ENCODE measurements around the gene RNF223. TPM values are rescaled to one million over a fixed set of nuclear protein-coding genes. Genes with fewer than 3 reads are reported as not detected.

The RNF223 gene
- polyA plus RNA-seq, 1 experiment: not detected

- CTCF ChIA-PET: interaction anchor here (1.1 kb wide), 1 partner anchor 17 kb away, joined by 3 read pairs; no protein-coding TSS in a partner anchor
- Histone ChIP-seq H3K27ac (ENCODE audit: low read depth, low read length) (no peak overlapping the region), H3K9me3 (ENCODE audit: control insufficient read depth, insufficient read depth, low read length) (peaks cover 3% of the 10 kb centered on the region; the same call in 1 of the 2 replicates), H3K4me3 (ENCODE audit: low read depth, low read length) (no peak overlapping the region), H3K27me3 (ENCODE audit: control insufficient read depth, insufficient read depth, low read length) (no peaks in the 10 kb centered on the region)
- TF ChIP-seq CTCF (IDR thresholded peaks at IDR 0.05; ENCODE audit: low read depth, low read length): no peak
- POLR2A ChIA-PET: no interaction called here
- DNase-seq (ENCODE audit: low read depth, low spot score): no peak
Measured at GRCh38 chr1:1041873-1042272, 32.2 kb downstream of the RNF223 start.

GRCh38 chr1:1041092-1041523, 33.0 kb downstream of the RNF223 start:
- no peak overlapping the region for H3K4me3 ChIP-seq (ENCODE audit: low read depth, low read length)
- CTCF ChIA-PET: interaction anchor here (1.1 kb wide), 1 partner anchor 18 kb away, joined by 3 read pairs; no protein-coding TSS in a partner anchor
- H3K9me3 ChIP-seq (ENCODE audit: control insufficient read depth, insufficient read depth, low read length): peaks cover 3% of the 10 kb centered on the region; the same call in 1 of the 2 replicates
- DNase-seq (ENCODE audit: low read depth, low spot score): no peak
- POLR2A ChIA-PET: interaction anchor here (0.7 to 1.6 kb wide), 3 partner anchors 10 to 22 kb away, joined by 3 to 4 read pairs (median 3); no protein-coding TSS in a partner anchor
- H3K27ac ChIP-seq (ENCODE audit: low read depth, low read length): no peak overlapping the region
- TF ChIP-seq CTCF (IDR thresholded peaks at IDR 0.05; ENCODE audit: low read depth, low read length): no peak
- H3K27me3 ChIP-seq (ENCODE audit: control insufficient read depth, insufficient read depth, low read length): no peaks in the 10 kb centered on the region

GRCh38 chr1:1040004-1040991, 33.8 kb downstream of the RNF223 start:
- Histone ChIP-seq H3K4me3 (ENCODE audit: low read depth, low read length) (peak overlapping the region; percentile 48), H3K9me3 (ENCODE audit: control insufficient read depth, insufficient read depth, low read length) (peaks cover 3% of the 10 kb centered on the region; the same call in 1 of the 2 replicates), H3K27ac (ENCODE audit: low read depth, low read length) (no peak overlapping the region), H3K27me3 (ENCODE audit: control insufficient read depth, insufficient read depth, low read length) (no peaks in the 10 kb centered on the region)
- POLR2A ChIA-PET: interaction anchor here (0.6 to 1.6 kb wide), 4 partner anchors 9 to 107 kb away, joined by 3 to 4 read pairs (median 4); no protein-coding TSS in a partner anchor
- CTCF ChIA-PET: interaction anchor here (1.1 to 1.3 kb wide), 3 partner anchors 18 to 56 kb away, joined by 3 to 4 read pairs (median 3); no protein-coding TSS in a partner anchor
- peak; percentile 21; the same call in 1 of the 2 replicates for TF ChIP-seq CTCF (IDR thresholded peaks at IDR 0.05; ENCODE audit: low read depth, low read length)
- DNase-seq (ENCODE audit: low read depth, low spot score): peak; percentile 66

- Histone ChIP-seq H3K9me3 (ENCODE audit: control insufficient read depth, insufficient read depth, low read length) (peaks cover 3% of the 10 kb centered on the region; the same call in 1 of the 2 replicates), H3K27ac (ENCODE audit: low read depth, low read length) (no peak overlapping the region), H3K4me3 (ENCODE audit: low read depth, low read length) (no peak overlapping the region), H3K27me3 (ENCODE audit: control insufficient read depth, insufficient read depth, low read length) (no peaks in the 10 kb centered on the region)
- CTCF ChIA-PET: interaction anchor here (1.1 to 1.3 kb wide), 2 partner anchors 24 to 55 kb away, joined by 3 to 4 read pairs; no protein-coding TSS in a partner anchor
- DNase-seq (ENCODE audit: low read depth, low spot score): no peak
- no peak for TF ChIP-seq CTCF (IDR thresholded peaks at IDR 0.05; ENCODE audit: low read depth, low read length)
- POLR2A ChIA-PET: interaction anchor here (0.7 to 1.6 kb wide), 4 partner anchors 8 to 200 kb away, joined by 3 to 8 read pairs (median 4); no protein-coding TSS in a partner anchor
Measured at GRCh38 chr1:1039145-1039910, 34.8 kb downstream of the RNF223 start.
